GM12878 (cell line): ENCODE results near the gene PGA4. TPM values are rescaled to one million over a fixed set of nuclear protein-coding genes. Genes with fewer than 3 reads are reported as not detected.
"Not testable (repeated sequence)": the region's sequence is repeated elsewhere in the genome, so short reads cannot be mapped to it uniquely, and the experiment has no call there.

Experiments
- ATAC-seq: fragments of 200-7000 bp; cut with Tn5 transposase; 3 replicates; pipeline ENCODE4 v1.9.1; 2020; ENCODE audit warnings: mild to moderate bottlenecking, moderate library complexity
- BruUV-seq: library from RNA; stranded (reverse); fragments of 400-500 nt; replicated peaks from 2 replicates; lab custom pipeline; 2021; lab: Mats Ljungman, UMichigan
- CTCF ChIA-PET: fragments of 300-600 bp; sonication (Branson Sonifier 250); formaldehyde crosslinking; extraction: SDS; loops from one replicate; lab custom pipeline; 2021; ENCODE audit warnings: inconsistent platforms; lab: Yijun Ruan, JAX
- POLR2A ChIA-PET: fragments of 350-600 bp; formaldehyde crosslinking; extraction: SDS; loops from one replicate; lab custom pipeline; 2021; ENCODE audit warnings: inconsistent platforms; lab: Charles Lee
- RAD21 ChIA-PET: fragments of 300-600 bp; sonication (Branson Sonifier 250); formaldehyde crosslinking; loops from one replicate; lab custom pipeline; 2023; ENCODE audit warnings: antibody characterized with exemption; ENCODE audit not compliant: unreplicated experiment; lab: Charles Lee
- SMC1A ChIA-PET: fragments of 300-600 bp; sonication (Branson Sonifier 250); formaldehyde crosslinking; loops from one replicate; lab custom pipeline; 2023; ENCODE audit not compliant: unreplicated experiment, uncharacterized antibody; lab: Charles Lee
- DNase-seq: peaks from one replicate; pipeline ENCODE4 v3.0.0-alpha.2; 2011; ENCODE audit warnings: low read depth, low spot score
- FAIRE-seq: peaks from 3 replicates; lab custom pipeline; 2011; peaks lifted over from hg19 to GRCh38; lab: Jason Lieb, UNC
- H2AFZ ChIP-seq: 2 replicates; pipeline ENCODE4 v1.6.0; 2011; ENCODE audit warnings: low read depth, low read length, control low read depth; ENCODE audit not compliant: control insufficient read depth
- H3K27ac ChIP-seq: 2 replicates; pipeline ENCODE4 v1.5.1; 2011; ENCODE audit warnings: control low read depth; ENCODE audit not compliant: control insufficient read depth, insufficient read depth
- H3K27me3 ChIP-seq, 2 experiments: replicated peaks in 1 of 2; 2 replicates each; pipeline versions ENCODE4 v1.6.0 to v1.6.1; 2011; ENCODE audit warnings: low read length in 1 of 2; ENCODE audit not compliant: control insufficient read depth in 2 of 2, insufficient read depth in 2 of 2
- H3K36me3 ChIP-seq, 2 experiments: 2 replicates each; pipeline ENCODE4 v1.5.1; 2011; ENCODE audit warnings: low read length in 1 of 2; ENCODE audit not compliant: control insufficient read depth in 2 of 2, insufficient read depth in 2 of 2
- H3K4me1 ChIP-seq: 2 replicates; pipeline ENCODE4 v1.6.1; 2011; ENCODE audit warnings: mild to moderate bottlenecking, low read length, moderate library complexity, mixed read lengths; ENCODE audit not compliant: control insufficient read depth, insufficient read depth
- H3K4me2 ChIP-seq: 2 replicates; pipeline ENCODE4 v1.6.0; 2011; ENCODE audit warnings: control low read depth; ENCODE audit not compliant: control insufficient read depth, insufficient read depth
- H3K4me3 ChIP-seq: fragments of 200-600 bp; sonication (generic); 2 replicates; pipeline ENCODE4 v1.5.1; 2016
- H3K79me2 ChIP-seq: 2 replicates; pipeline ENCODE4 v1.6.0; 2011; ENCODE audit warnings: low read length; ENCODE audit not compliant: control insufficient read depth, insufficient read depth
- H3K9ac ChIP-seq: 2 replicates; pipeline ENCODE4 v1.8.0; 2011; ENCODE audit warnings: low read length, control low read depth, mixed read lengths; ENCODE audit not compliant: control insufficient read depth, insufficient read depth
- H3K9me3 ChIP-seq: replicated peaks from 3 replicates; pipeline ENCODE4 v1.5.1; 2011; ENCODE audit warnings: mild to moderate bottlenecking, low read length; ENCODE audit not compliant: control insufficient read depth, insufficient read depth
- H4K20me1 ChIP-seq: 2 replicates; pipeline ENCODE4 v1.6.0; 2011; ENCODE audit not compliant: control insufficient read depth, insufficient read depth
- WGBS: methylation state at CpG from one replicate; pipeline ENCODE4 v1.1.6; 2016; ENCODE audit warnings: low lambda C conversion rate; ENCODE audit not compliant: insufficient replicate concordance, insufficient coverage; ENCODE audit errors: missing lambda C conversion rate; 5-methylcytosine and 5-hydroxymethylcytosine counted together
- in situ Hi-C: fragments of 300-500 bp; cut with MboI; formaldehyde crosslinking; loops from 9 replicates; pipeline ENCODE4 v1.14.3; 2018; ENCODE audit warnings: mixed read lengths
- intact Hi-C: fragments of 100-400 bp; cut with micrococcal nuclease; formaldehyde crosslinking; loops from one replicate; pipeline ENCODE4 v1.14.2; 2022; ENCODE audit not compliant: unreplicated experiment
- polyA plus RNA-seq, 11 experiments: library from polyadenylated mRNA; depleted of rRNA in 4 of 11; unstranded in 6 of 11; stranded (reverse) in 5 of 11; fragments of >200 nt; fragmentation: Nextera tagmentation in 4 of 11; fragmentation: Illumina TruSeq in 1 of 11; extraction: Ambion mirVana in 4 of 11; extraction: Trizol in 1 of 11; gene quantifications; 1 replicate in 1 of 11; 2 replicates in 10 of 11; pipeline versions ENCODE4 v1.2.1 to v1.2.3, GENCODE V29; 2011 to 2016; ENCODE audit warnings: inconsistent platforms in 2 of 11, missing spikeins in 2 of 11, low read depth in 1 of 11
- total RNA-seq, 4 experiments: library from RNA; depleted of rRNA in 3 of 4; stranded (reverse); fragments of >200 nt in 3 of 4; fragmentation: Illumina TruSeq in 1 of 4; extraction: Trizol in 1 of 4; gene quantifications; 2 replicates each; pipeline versions ENCODE4 v1.2.1 to v1.2.3, GENCODE V29; 2013 to 2021

The PGA4 gene
- total and polyA plus RNA-seq, 10 of the 15 experiments (the other 5 are each of a cell fraction or from before 2014, with no cell fraction given), result not detected

- POLR2A ChIA-PET, H3K4me2 ChIP-seq, BruUV-seq, FAIRE-seq, intact Hi-C loops, H3K9me3 ChIP-seq, H3K79me2 ChIP-seq, ATAC-seq, H3K36me3 ChIP-seq, H3K4me3 ChIP-seq, in situ Hi-C loops, DNase-seq, SMC1A ChIA-PET, RAD21 ChIA-PET, H3K4me1 ChIP-seq, CTCF ChIA-PET, H3K27me3 ChIP-seq, H2AFZ ChIP-seq, H4K20me1 ChIP-seq, H3K27ac ChIP-seq, H3K9ac ChIP-seq: not testable (repeated sequence)
- 66% methylated on average over 7 of the region's 8 CpGs for WGBS
These were observed 27.1 kb downstream of the PGA4 start for GRCh38 chr11:61249201-61249600.

- H3K9ac ChIP-seq, H3K4me1 ChIP-seq, H3K4me3 ChIP-seq, POLR2A ChIA-PET, FAIRE-seq, DNase-seq, H3K4me2 ChIP-seq, BruUV-seq, H3K27ac ChIP-seq, ATAC-seq, H4K20me1 ChIP-seq, H2AFZ ChIP-seq, H3K36me3 ChIP-seq, H3K79me2 ChIP-seq, H3K9me3 ChIP-seq, H3K27me3 ChIP-seq, in situ Hi-C loops: not testable (repeated sequence)
- intact Hi-C loops, result loop anchor here (10.0 kb wide), 1 partner anchor 84 kb away; the partner anchor contains the start of genes DDB1 and TKFC
- SMC1A ChIA-PET, result interaction anchor here (1.1 to 2.9 kb wide), 3 partner anchors 10 to 112 kb away, joined by 4 to 9 read pairs (median 4); no protein-coding TSS in a partner anchor
- 49% methylated on average over 20 of the region's 20 CpGs for WGBS
- RAD21 ChIA-PET, result interaction anchor here (1.2 to 3.1 kb wide), 5 partner anchors 19 to 142 kb away, joined by 3 to 24 read pairs (median 8); partner anchors contain the start of genes TMEM216 and VWCE
- CTCF ChIA-PET, result interaction anchor here (0.7 to 5.5 kb wide), 7 partner anchors 9 to 388 kb away, joined by 3 to 41 read pairs (median 4); partner anchors contain the start of genes DDB1, TKFC and VWCE
These were observed 28.9 kb downstream of the PGA4 start for GRCh38 chr11:61250796-61251765.

- CTCF ChIA-PET, result interaction anchor here (1.5 to 5.5 kb wide), 7 partner anchors 10 to 183 kb away, joined by 3 to 48 read pairs (median 7); partner anchors contain the start of genes DDB1, TKFC and VWCE
- POLR2A ChIA-PET, H3K9ac ChIP-seq, H3K79me2 ChIP-seq, H3K27me3 ChIP-seq, BruUV-seq, H3K27ac ChIP-seq, ATAC-seq, H3K4me1 ChIP-seq, H2AFZ ChIP-seq, DNase-seq, in situ Hi-C loops, H4K20me1 ChIP-seq, H3K4me3 ChIP-seq, H3K4me2 ChIP-seq, H3K36me3 ChIP-seq, H3K9me3 ChIP-seq, FAIRE-seq: not testable (repeated sequence)
- SMC1A ChIA-PET, result interaction anchor here (0.6 to 5.2 kb wide), 5 partner anchors 9 to 141 kb away, joined by 3 to 30 read pairs (median 7); no protein-coding TSS in a partner anchor
- 0% methylated on average over 1 of the region's 1 CpG for WGBS
- RAD21 ChIA-PET, result interaction anchor here (1.3 to 3.1 kb wide), 5 partner anchors 18 to 140 kb away, joined by 4 to 24 read pairs (median 8); partner anchors contain the start of genes TMEM216 and VWCE
- intact Hi-C loops, result loop anchor here (10.0 kb wide), 1 partner anchor 82 kb away; the partner anchor contains the start of genes DDB1 and TKFC
These were observed 30.2 kb downstream of the PGA4 start for GRCh38 chr11:61252332-61252731.
